Esophagus muscularis mucosa (tissue), 4 donors: Measurements from ENCODE around the gene NFIB. TPM values are rescaled to one million over a fixed set of nuclear protein-coding genes. Genes with fewer than 3 reads are reported as not detected.
A peak's percentile ranks its signal among the peaks of the same experiment; 100 is the strongest.

Experiments used
- DNase-seq: peaks from one replicate; pipeline ENCODE4 v3.0.0-alpha.2; 2017; ENCODE audit errors: extremely low spot score
- H3K27ac ChIP-seq, 4 donors: fragments of 200-600 bp; sonication (generic); replicated peaks in 1 of 4; 1 replicate in 3 of 4; 2 replicates in 1 of 4; pipeline ENCODE4 v1.5.1; 2016 to 2019; ENCODE audit warnings: mild to moderate bottlenecking in 1 of 4
- H3K27me3 ChIP-seq, 4 donors: fragments of 200-600 bp; sonication (generic); one replicate each; pipeline versions ENCODE4 v1.5.1 to v1.6.0; 2016 to 2019
- H3K36me3 ChIP-seq, 4 donors: fragments of 200-600 bp; sonication (generic); one replicate each; pipeline ENCODE4 v1.5.1; 2016 to 2019
- H3K4me1 ChIP-seq, 4 donors: fragments of 200-600 bp; sonication (generic); one replicate each; pipeline ENCODE4 v1.5.1; 2016 to 2019
- H3K4me3 ChIP-seq, 4 donors: fragments of 200-600 bp; sonication (generic); 1 replicate in 2 of 4; 2 replicates in 2 of 4; pipeline ENCODE4 v1.5.1; 2016 to 2019; ENCODE audit warnings: mild to moderate bottlenecking in 4 of 4, moderate library complexity in 1 of 4
- H3K9me3 ChIP-seq, 4 donors: fragments of 200-600 bp; sonication (generic); 1 replicate in 3 of 4; 2 replicates in 1 of 4; pipeline ENCODE4 v1.5.1; 2016 to 2019
- EP300 ChIP-seq: sonication (generic); formaldehyde crosslinking; IDR thresholded peaks from one replicate; pipeline ENCODE4 v1.6.1; 2017; ENCODE audit warnings: antibody characterized with exemption
- POLR2A ChIP-seq: fragments of 450-650 bp; IDR thresholded peaks from one replicate; pipeline ENCODE4 v1.6.1; 2017; ENCODE audit warnings: antibody characterized with exemption, moderate library complexity, mild to moderate bottlenecking, low read depth
- POLR2AphosphoS5 ChIP-seq, 2 donors: sonication (generic); formaldehyde crosslinking; IDR thresholded peaks; one replicate each; pipeline ENCODE4 v1.6.1; 2017; ENCODE audit warnings: antibody characterized with exemption in 2 of 2
- WGBS: methylation state at CpG from one replicate; pipeline ENCODE4 v1.1.5; 2018; 5-methylcytosine and 5-hydroxymethylcytosine counted together
- intact Hi-C: fragments of 100-400 bp; cut with DNase I; formaldehyde crosslinking; loops from one replicate; pipeline ENCODE4 v1.15.1; 2023
- total RNA-seq, 4 donors: library from RNA; depleted of rRNA; stranded (reverse); fragments of >200 nt; gene quantifications; one replicate each; pipeline versions ENCODE4 v1.1.0 to v1.2.1, GENCODE V29; 2016
- TF ChIP-seq, protein P1 (sequence below), 3 experiments: fragments of 200-600 bp in 2 of 3; fragments of 450-650 bp in 1 of 3; sonication (generic) in 2 of 3; IDR thresholded peaks; one replicate each; pipeline ENCODE4 v1.5.1; 2017 to 2019; ENCODE audit warnings: antibody characterized with exemption in 3 of 3, mild to moderate bottlenecking in 2 of 3, moderate library complexity in 1 of 3

Gene NFIB
- total RNA-seq, 4 donors from 2014 or later = 38.1 to 64.4 (median 55.8) TPM

DNA sequence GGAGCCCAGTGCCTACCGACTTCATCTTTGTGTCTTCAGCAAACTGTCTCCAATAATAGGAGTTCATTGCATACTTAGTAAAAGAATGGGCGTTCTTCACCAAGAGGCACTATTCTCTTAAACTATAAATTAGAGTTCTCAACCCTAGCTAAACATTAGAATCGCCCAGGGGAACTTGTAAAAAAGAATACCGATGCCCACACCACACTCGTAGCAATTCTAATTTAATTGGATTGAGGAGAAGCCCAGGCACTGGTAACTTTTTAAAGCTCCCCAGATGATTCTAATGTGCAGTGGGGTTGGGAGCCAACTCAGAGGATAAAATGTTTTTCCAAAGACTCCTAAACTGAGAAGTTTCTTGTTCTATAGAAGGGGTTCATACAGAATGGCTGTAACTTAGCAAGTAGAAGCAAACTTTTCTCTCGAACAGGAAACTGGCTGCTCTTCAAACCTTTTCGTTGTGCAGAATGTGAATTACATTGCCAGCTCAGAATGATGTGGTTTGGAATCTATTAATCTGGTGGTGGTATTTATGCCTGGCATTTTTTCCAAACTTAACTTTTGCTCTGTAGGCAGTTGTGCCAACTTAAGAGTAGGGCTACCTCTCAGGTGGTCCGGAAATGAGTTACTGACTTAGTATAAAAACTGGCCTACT lies 26.4 kb upstream of the NFIB start:
- intact Hi-C loops = no loop called here
- 74% methylated on average over 8 of the region's 8 CpGs for WGBS
- Histone ChIP-seq H3K4me1 (peaks cover 23 to 49% (median 37%) of the 10 kb centered on the region in 4 donors), H3K27ac (peak overlapping the region in 2 of 4 donors; percentile 16 to 28), H3K4me3 (no peak overlapping the region), H3K27me3 (peaks cover 0 to 12% (median under 1%) of the 10 kb centered on the region in 4 donors), H3K9me3 (no peaks in the 10 kb centered on the region), H3K36me3 (no peaks in the 10 kb centered on the region)
- no peak for DNase-seq
- TF ChIP-seq POLR2AphosphoS5 (IDR thresholded peaks at IDR 0.05) (no peak), EP300 (no peak), POLR2A (no peak)
- TF ChIP-seq, protein P1, sequence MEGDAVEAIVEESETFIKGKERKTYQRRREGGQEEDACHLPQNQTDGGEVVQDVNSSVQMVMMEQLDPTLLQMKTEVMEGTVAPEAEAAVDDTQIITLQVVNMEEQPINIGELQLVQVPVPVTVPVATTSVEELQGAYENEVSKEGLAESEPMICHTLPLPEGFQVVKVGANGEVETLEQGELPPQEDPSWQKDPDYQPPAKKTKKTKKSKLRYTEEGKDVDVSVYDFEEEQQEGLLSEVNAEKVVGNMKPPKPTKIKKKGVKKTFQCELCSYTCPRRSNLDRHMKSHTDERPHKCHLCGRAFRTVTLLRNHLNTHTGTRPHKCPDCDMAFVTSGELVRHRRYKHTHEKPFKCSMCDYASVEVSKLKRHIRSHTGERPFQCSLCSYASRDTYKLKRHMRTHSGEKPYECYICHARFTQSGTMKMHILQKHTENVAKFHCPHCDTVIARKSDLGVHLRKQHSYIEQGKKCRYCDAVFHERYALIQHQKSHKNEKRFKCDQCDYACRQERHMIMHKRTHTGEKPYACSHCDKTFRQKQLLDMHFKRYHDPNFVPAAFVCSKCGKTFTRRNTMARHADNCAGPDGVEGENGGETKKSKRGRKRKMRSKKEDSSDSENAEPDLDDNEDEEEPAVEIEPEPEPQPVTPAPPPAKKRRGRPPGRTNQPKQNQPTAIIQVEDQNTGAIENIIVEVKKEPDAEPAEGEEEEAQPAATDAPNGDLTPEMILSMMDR (IDR thresholded peaks at IDR 0.05) = no peak

DNA sequence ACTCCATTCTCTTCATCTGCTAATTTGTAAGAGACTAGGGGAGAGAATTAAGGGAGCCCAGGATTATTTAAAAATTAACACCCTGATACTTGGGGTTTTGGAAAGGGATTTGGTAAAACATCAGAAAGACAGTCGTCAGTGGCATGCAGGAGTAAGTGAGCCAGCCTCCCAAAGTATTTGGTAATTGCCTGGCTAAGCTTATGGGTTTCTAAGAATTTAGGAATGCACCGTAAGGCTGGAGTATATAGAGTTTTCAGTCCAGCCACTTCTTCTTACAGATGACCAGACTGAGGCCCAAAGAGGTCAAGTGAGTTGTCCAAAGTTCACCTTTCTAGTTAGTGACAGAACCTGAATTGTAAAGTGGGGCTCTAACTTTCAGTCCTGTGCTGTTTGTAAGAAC lies 25.8 kb upstream of the NFIB start:
- Histone ChIP-seq H3K27ac (no peak overlapping the region), H3K4me3 (no peak overlapping the region), H3K27me3 (peaks cover 0 to 6% (median 0%) of the 10 kb centered on the region in 4 donors), H3K9me3 (no peaks in the 10 kb centered on the region), H3K4me1 (peaks cover 20 to 43% (median 33%) of the 10 kb centered on the region in 4 donors), H3K36me3 (no peaks in the 10 kb centered on the region)
- 95% methylated on average over 2 of the region's 2 CpGs for WGBS
- no peak for DNase-seq
- intact Hi-C loops = no loop called here
- no peak for TF ChIP-seq POLR2AphosphoS5 (IDR thresholded peaks at IDR 0.05)
- TF ChIP-seq, protein P1 (IDR thresholded peaks at IDR 0.05) = no peak
- TF ChIP-seq EP300 = no peak

DNA sequence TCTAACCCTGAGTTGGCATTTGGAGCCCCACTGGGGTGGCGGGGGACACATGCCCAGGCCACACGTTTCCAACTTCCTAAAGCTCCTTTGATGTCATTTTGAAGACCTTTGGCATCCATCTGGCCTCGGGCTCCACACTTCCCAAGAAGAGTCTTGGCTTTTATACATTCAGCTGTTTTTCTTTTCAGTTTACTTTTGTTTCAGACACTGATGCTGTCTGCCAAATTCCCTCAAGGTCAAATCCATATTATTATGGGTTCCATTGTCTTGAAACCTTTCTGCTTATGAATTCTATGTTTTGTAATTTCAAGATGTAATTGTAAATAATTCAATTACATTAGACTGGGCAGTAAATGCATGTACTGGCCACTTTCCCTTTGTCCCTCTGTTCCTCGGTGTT lies 23.7 kb upstream of the NFIB start:
- peak; percentile 84 for DNase-seq
- Histone ChIP-seq H3K4me3 (no peak overlapping the region), H3K27me3 (peaks cover 0 to 5% (median 0%) of the 10 kb centered on the region in 4 donors), H3K27ac (no peak overlapping the region), H3K4me1 (peaks cover 6 to 23% (median 16%) of the 10 kb centered on the region in 4 donors), H3K9me3 (no peaks in the 10 kb centered on the region), H3K36me3 (no peaks in the 10 kb centered on the region)
- intact Hi-C loops = no loop called here
- WGBS = 70% methylated on average over 4 of the region's 4 CpGs
- TF ChIP-seq, protein P1 (IDR thresholded peaks at IDR 0.05) = no peak
- TF ChIP-seq EP300 (no peak), POLR2AphosphoS5 (IDR thresholded peaks at IDR 0.05) (no peak), POLR2A (no peak)

DNA sequence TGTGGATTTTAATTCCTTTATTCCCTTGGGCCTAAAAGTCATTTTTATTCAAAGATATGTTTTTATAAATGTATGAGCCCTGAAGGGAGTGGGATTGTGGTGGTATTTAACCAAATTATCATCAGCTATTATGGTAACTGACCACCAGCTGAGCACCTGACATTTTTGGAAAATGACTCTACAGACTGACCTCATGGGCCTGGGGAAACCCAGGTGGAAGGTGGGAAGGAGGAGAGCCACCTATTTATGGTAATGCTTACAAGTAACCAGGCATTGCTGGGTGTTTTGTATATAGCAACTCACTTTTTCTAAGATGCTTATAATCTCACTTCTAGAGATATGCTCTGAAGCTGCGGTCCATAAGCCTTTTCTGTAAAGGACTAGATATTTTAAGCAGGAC lies 22.3 kb upstream of the NFIB start:
- Histone ChIP-seq H3K27ac (no peak overlapping the region), H3K27me3 (peaks cover 0 to 2% (median 0%) of the 10 kb centered on the region in 4 donors), H3K4me3 (no peak overlapping the region), H3K36me3 (no peaks in the 10 kb centered on the region), H3K4me1 (peaks cover 0 to 9% (median 7%) of the 10 kb centered on the region in 4 donors), H3K9me3 (no peaks in the 10 kb centered on the region)
- WGBS = 90% methylated on average over 1 of the region's 1 CpG
- TF ChIP-seq, protein P1 (IDR thresholded peaks at IDR 0.05) = no peak
- TF ChIP-seq POLR2AphosphoS5 (IDR thresholded peaks at IDR 0.05) (no peak), POLR2A (no peak)
- intact Hi-C loops = no loop called here
- DNase-seq = no peak

DNA sequence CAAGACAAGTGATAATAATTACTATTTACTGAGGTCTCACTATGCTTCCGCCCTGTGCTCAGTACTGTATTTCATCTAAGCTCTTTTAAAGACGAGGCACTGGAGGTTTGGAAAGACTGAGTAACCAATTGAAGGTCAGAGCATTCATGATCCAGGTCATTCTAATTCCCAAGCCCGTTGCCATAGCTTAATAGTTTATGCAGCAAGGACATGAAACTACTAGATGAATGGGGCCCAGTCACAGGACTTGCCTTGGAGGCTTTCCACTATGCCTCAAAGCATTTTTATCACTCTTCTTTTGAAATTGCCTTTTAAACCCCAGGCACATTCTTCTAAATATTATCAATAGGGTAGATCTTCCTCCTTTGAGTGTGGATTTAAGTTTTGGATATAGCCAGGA lies 17.2 kb upstream of the NFIB start:
- Histone ChIP-seq H3K4me1 (peaks cover 0 to 12% (median 5%) of the 10 kb centered on the region in 4 donors), H3K27ac (no peak overlapping the region), H3K9me3 (no peaks in the 10 kb centered on the region), H3K27me3 (no peaks in the 10 kb centered on the region), H3K36me3 (no peaks in the 10 kb centered on the region), H3K4me3 (no peak overlapping the region)
- intact Hi-C loops = no loop called here
- WGBS = 88% methylated on average over 3 of the region's 3 CpGs
- no peak for DNase-seq
- TF ChIP-seq POLR2A (no peak), POLR2AphosphoS5 (IDR thresholded peaks at IDR 0.05) (no peak), EP300 (no peak)
- TF ChIP-seq, protein P1 (IDR thresholded peaks at IDR 0.05) = no peak
